Muscle layer of duodenum (tissue), 2 donors: ENCODE results near the gene DNAJC15.

ENCODE experiments used
- H3K27ac ChIP-seq: one replicate; pipeline ENCODE4 v1.7.0; 2013; ENCODE audit warnings: mild to moderate bottlenecking, low read length
- H3K27me3 ChIP-seq: one replicate; pipeline ENCODE4 v1.7.0; 2013; ENCODE audit warnings: low read depth, mild to moderate bottlenecking, control low read depth, low read length
- H3K36me3 ChIP-seq, 2 donors: one replicate each; pipeline ENCODE4 v1.7.0; 2013; ENCODE audit warnings: low read length in 2 of 2, control low read depth in 1 of 2, mild to moderate bottlenecking in 1 of 2; ENCODE audit not compliant: insufficient read depth in 2 of 2, control insufficient read depth in 1 of 2
- H3K4me1 ChIP-seq, 2 donors: one replicate each; pipeline ENCODE4 v1.7.0; 2013; ENCODE audit warnings: low read length in 2 of 2, mild to moderate bottlenecking in 2 of 2, control low read depth in 1 of 2, moderate library complexity in 1 of 2; ENCODE audit not compliant: insufficient read depth in 2 of 2, control insufficient read depth in 1 of 2
- H3K4me3 ChIP-seq, 2 donors: one replicate each; pipeline ENCODE4 v1.7.0; 2013; ENCODE audit warnings: low read length in 2 of 2, low read depth in 1 of 2, mild to moderate bottlenecking in 1 of 2
- H3K9me3 ChIP-seq, 2 donors: one replicate each; pipeline ENCODE4 v1.7.0; 2013; ENCODE audit warnings: low read length in 2 of 2, control low read depth in 1 of 2, mild to moderate bottlenecking in 1 of 2; ENCODE audit not compliant: control insufficient read depth in 1 of 2
- donor health status: healthy.

The DNAJC15 gene

DNA sequence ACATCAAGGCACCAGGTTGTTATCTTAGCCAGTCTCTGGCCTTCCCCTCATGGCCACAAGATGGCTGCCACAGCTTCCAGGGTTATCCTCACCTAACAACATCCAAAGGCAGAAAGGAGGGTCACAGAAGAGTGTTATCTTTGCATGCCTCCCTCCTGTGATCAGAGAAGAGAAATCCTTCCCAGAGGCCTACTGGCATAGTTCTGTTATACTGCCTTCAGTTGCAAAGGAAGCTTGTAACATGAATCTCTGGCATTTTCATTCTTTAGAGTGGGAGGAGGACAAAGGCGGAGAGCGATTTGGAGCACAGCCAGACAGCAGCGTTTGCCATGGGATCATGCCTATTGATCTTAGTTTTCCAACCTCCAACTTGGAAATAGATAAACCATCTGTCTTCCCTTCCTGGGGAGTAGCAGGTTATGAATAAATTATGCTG is 135.7 kb downstream of the DNAJC15 start:
- no peak overlapping the region for H3K27ac ChIP-seq
- H3K36me3 ChIP-seq, result no peaks in the 10 kb centered on the region
- H3K4me3 ChIP-seq, result no peak overlapping the region
- no peaks in the 10 kb centered on the region for H3K27me3 ChIP-seq
- no peaks in the 10 kb centered on the region for H3K4me1 ChIP-seq
- H3K9me3 ChIP-seq, result no peaks in the 10 kb centered on the region
